Neutrophil (primary cell): Measurements from ENCODE around the gene C14orf119.
A peak's percentile ranks its signal among the peaks of the same experiment; 100 is the strongest.

Experiments
- H3K27ac ChIP-seq: fragments of 200-600 bp; sonication (generic); 2 replicates; pipeline ENCODE4 v1.5.1; 2016; ENCODE audit warnings: mild to moderate bottlenecking, moderate library complexity
- H3K27me3 ChIP-seq: fragments of 200-600 bp; sonication (generic); 2 replicates; pipeline ENCODE4 v1.6.0; 2016; ENCODE audit warnings: mild to moderate bottlenecking
- H3K36me3 ChIP-seq: fragments of 200-600 bp; sonication (generic); 2 replicates; pipeline ENCODE4 v1.5.1; 2017
- H3K4me1 ChIP-seq, 2 experiments: fragments of 200-600 bp in 1 of 2; sonication (generic) in 1 of 2; 1 replicate in 1 of 2; 2 replicates in 1 of 2; pipeline versions ENCODE4 v1.5.1 to v1.6.1; 2013 to 2016; ENCODE audit warnings: low read depth in 1 of 2, low read length in 1 of 2, mild to moderate bottlenecking in 1 of 2, moderate library complexity in 1 of 2; ENCODE audit not compliant: control insufficient read depth in 1 of 2, insufficient read depth in 1 of 2
- H3K4me3 ChIP-seq, 2 experiments: fragments of 200-600 bp in 1 of 2; sonication (generic) in 1 of 2; 1 replicate in 1 of 2; 2 replicates in 1 of 2; pipeline ENCODE4 v1.5.1; 2013 to 2016; ENCODE audit warnings: low read depth in 1 of 2, low read length in 1 of 2, mild to moderate bottlenecking in 1 of 2, moderate library complexity in 1 of 2
- H3K9me3 ChIP-seq: fragments of 200-600 bp; sonication (generic); 2 replicates; pipeline ENCODE4 v1.5.1; 2016
- TF ChIP-seq, protein P1 (sequence below): fragments of 200-600 bp; sonication (generic); IDR thresholded peaks from 2 replicates; pipeline ENCODE4 v1.5.1; 2016; ENCODE audit warnings: antibody characterized with exemption

C14orf119 gene

DNA sequence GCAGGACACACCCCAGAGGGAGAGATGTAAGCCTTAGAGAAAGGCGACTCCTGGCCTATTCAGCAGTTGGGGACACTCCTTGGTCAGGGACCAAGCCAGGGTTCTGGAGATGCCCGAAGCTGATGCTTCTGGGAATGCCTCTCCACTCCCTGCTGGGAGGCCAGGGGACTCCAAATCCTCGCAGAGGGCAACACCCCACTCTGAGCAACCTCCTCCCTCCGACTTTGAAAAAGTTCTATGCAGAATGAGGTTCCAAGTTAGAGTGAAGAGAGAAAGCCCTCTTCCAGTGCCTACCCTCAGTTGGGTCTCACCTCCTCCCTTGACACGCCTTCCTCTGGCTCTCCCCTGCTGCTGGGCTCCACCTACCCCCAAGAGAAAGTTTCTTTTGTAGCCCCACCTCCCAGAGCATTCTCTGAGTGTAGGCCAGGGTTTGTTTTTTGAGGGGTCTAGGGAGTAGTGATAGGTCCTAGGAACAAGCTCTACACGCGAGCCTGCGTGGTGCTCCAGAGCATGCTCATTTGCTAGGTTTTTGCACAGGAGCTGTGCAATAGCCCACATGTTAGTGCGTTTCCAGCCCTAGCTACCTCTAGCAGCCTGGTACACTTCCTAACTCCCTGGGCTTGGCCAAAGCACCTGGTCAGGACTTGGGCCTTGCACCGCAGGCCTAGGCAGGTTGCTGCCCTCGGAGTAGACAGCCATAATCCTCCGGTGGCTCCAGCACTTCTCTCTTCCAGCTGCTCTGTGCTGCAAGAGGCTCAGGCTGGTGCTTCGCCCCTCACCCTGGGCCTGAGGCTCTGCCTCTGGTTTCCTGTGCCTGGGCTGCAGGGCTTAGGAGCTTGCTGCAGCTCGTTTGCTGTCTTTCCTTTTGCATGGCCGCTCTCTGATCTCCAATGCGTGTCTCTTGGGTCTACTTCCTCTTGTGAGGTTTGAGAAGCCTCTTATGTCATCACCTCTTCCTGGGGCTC lies 24.3 kb downstream of the C14orf119 start:
- no peaks in the 10 kb centered on the region for H3K36me3 ChIP-seq
- H3K9me3 ChIP-seq: no peaks in the 10 kb centered on the region
- peaks cover 62 to 68% of the 10 kb centered on the region in 2 experiments for H3K4me1 ChIP-seq
- peak overlapping the region; percentile 90 for H3K27ac ChIP-seq
- no peaks in the 10 kb centered on the region for H3K27me3 ChIP-seq
- H3K4me3 ChIP-seq: peak overlapping the region; percentile 60 to 61
- TF ChIP-seq, protein P1, sequence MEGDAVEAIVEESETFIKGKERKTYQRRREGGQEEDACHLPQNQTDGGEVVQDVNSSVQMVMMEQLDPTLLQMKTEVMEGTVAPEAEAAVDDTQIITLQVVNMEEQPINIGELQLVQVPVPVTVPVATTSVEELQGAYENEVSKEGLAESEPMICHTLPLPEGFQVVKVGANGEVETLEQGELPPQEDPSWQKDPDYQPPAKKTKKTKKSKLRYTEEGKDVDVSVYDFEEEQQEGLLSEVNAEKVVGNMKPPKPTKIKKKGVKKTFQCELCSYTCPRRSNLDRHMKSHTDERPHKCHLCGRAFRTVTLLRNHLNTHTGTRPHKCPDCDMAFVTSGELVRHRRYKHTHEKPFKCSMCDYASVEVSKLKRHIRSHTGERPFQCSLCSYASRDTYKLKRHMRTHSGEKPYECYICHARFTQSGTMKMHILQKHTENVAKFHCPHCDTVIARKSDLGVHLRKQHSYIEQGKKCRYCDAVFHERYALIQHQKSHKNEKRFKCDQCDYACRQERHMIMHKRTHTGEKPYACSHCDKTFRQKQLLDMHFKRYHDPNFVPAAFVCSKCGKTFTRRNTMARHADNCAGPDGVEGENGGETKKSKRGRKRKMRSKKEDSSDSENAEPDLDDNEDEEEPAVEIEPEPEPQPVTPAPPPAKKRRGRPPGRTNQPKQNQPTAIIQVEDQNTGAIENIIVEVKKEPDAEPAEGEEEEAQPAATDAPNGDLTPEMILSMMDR: no peak

DNA sequence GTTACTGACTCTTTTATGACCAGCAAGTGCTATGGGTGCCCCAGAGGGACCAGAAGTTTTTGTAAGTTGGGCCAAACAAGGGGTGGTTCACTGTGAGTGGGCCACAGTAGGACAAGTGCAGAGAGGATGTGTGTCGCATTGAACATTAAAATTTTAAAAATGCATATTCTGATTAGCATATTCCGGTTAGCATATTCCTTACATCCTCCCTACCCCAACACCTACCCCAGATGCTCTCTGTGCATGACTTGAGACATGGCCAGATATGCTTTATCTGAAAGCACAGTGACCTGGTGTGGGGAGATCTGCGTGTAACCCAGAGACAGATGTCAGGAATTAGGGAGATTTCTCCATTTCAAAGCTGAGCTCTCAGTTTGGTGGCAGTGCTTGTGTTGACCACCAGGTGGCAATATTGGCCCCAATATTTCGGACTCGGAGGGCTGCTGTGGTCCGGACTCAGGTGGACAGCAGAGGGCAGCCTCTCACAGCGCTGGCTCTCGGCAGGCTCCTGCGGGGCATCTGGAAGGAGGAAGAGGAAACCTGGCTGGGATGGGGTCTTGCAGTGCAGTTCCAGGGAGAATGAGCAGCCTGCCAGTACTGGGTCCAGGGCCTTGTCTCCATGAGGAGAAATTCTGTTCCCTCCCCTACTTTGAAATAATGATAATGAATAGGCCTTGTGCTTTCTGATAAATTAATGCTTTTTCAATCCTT lies 25.4 kb downstream of the C14orf119 start:
- Histone ChIP-seq H3K9me3 (no peaks in the 10 kb centered on the region), H3K4me1 (peaks cover 52 to 61% of the 10 kb centered on the region in 2 experiments), H3K27ac (peak overlapping the region; percentile 90), H3K4me3 (peak overlapping the region; percentile 60 to 61), H3K27me3 (no peaks in the 10 kb centered on the region), H3K36me3 (no peaks in the 10 kb centered on the region)
- TF ChIP-seq, protein P1: peak; percentile 99

DNA sequence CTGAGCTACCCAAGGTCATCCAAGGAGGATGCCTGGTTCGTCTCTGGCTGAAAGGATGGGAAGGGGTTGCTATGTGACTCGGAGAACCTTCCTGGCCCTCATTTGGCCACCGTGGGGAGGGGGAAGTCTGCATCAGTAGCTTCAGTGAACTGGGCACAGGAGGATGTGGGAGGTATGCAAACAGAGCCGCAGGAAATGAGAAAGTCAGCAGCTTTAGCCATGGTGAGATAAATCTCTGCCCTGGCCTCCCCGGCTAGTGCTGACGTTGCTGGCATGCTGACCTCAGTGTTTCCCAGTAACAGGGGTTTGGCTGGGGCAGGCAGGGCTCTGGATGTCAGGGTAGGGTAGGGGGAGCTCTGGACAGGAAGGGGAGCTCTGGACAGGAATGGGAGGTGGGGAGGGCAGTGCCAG lies 26.1 kb downstream of the C14orf119 start:
- no peaks in the 10 kb centered on the region for H3K9me3 ChIP-seq
- H3K27me3 ChIP-seq: no peaks in the 10 kb centered on the region
- peaks cover 51 to 61% of the 10 kb centered on the region in 2 experiments for H3K4me1 ChIP-seq
- H3K27ac ChIP-seq: no peak overlapping the region
- H3K4me3 ChIP-seq: no peak overlapping the region
- H3K36me3 ChIP-seq: no peaks in the 10 kb centered on the region
- TF ChIP-seq, protein P1: no peak

DNA sequence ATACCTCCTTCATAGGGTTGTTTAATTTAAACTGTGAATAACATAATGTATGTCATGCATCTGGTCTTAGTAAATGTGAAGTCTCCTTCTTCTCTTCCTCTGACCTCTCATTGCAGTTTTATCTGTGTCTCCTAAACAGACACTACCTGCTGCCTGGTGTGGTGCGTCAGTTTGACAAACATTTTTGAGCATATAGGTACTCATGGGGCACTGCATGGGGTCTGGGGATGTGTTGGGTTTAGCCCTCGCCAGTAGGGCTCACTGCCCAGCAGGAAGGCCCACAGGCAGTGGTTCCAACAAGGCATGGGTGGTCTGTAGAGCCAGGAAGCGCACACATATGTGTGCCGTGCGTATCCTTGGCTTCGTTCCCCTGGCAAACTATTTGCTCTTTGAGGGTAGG lies 26.8 kb downstream of the C14orf119 start:
- TF ChIP-seq, protein P1: no peak
- Histone ChIP-seq H3K36me3 (no peaks in the 10 kb centered on the region), H3K27me3 (no peaks in the 10 kb centered on the region), H3K4me1 (peaks cover 51 to 61% of the 10 kb centered on the region in 2 experiments), H3K27ac (no peak overlapping the region), H3K9me3 (no peaks in the 10 kb centered on the region), H3K4me3 (no peak overlapping the region)

DNA sequence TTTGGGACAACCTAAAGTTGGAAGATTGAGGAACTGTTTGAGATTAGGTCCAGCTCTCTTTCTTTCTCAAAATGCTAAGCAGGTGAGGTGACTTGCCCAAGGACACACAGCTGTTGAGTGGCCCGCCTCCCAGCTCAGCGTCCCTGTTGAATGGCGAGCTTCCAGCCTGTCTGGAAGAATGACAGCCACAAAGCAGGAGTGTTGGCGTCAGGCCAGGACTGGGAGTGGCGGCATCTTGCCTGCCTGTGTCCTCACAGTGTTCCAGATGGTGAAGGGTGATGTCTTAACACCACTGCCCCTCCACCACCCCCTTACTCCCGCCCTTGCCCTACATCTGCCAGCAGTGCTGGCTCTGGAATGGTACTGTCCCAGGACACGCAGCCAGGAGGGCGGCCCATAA lies 28.1 kb downstream of the C14orf119 start:
- no peak overlapping the region for H3K27ac ChIP-seq
- no peaks in the 10 kb centered on the region for H3K9me3 ChIP-seq
- TF ChIP-seq, protein P1: no peak
- H3K27me3 ChIP-seq: no peaks in the 10 kb centered on the region
- H3K4me3 ChIP-seq: no peak overlapping the region
- H3K36me3 ChIP-seq: no peaks in the 10 kb centered on the region
- H3K4me1 ChIP-seq: peaks cover 40 to 50% of the 10 kb centered on the region in 2 experiments
